Activated T-helper 1 cell treated with anti-CD3 and anti-CD28 coated beads, Interleukin-12 subunit alpha, Interleukin-12 subunit beta, Interleukin-2, Interleukin-4 antibody, amounts not matched to agents 30 ng/mL and 10 ng/mL and 1 ng/mL, durations not matched to agents 14 hours and 24 hours and 36 hours (primary cell): ENCODE measurements around the gene NFATC2. TPM values are rescaled to one million over a fixed set of nuclear protein-coding genes. Genes with fewer than 3 reads are reported as not detected.
"Not testable (repeated sequence)": the region's sequence is repeated elsewhere in the genome, so short reads cannot be mapped to it uniquely, and the experiment has no call there.

Experiments used
- DNase-seq: peaks from one replicate; pipeline ENCODE4 v3.0.0; 2021; ENCODE audit warnings: low spot score
- H3K27ac Mint-ChIP-seq: one replicate; pipeline ENCODE4 v1.8.0; 2021; ENCODE audit warnings: mild to moderate bottlenecking, mixed read lengths
- H3K27me3 Mint-ChIP-seq: one replicate; pipeline ENCODE4 v1.8.0; 2022; ENCODE audit warnings: mild to moderate bottlenecking, moderate library complexity, mixed read lengths; ENCODE audit not compliant: insufficient read depth
- H3K36me3 Mint-ChIP-seq: one replicate; pipeline ENCODE4 v1.8.0; 2021; ENCODE audit warnings: low read depth, mixed read lengths
- H3K4me1 Mint-ChIP-seq: one replicate; pipeline ENCODE4 v1.8.0; 2021; ENCODE audit warnings: low read depth, mixed read lengths
- H3K4me3 Mint-ChIP-seq: one replicate; pipeline ENCODE4 v1.8.0; 2021; ENCODE audit warnings: mild to moderate bottlenecking, moderate library complexity, mixed read lengths
- H3K9me3 Mint-ChIP-seq: one replicate; pipeline ENCODE4 v1.8.0; 2021; ENCODE audit warnings: mixed read lengths
- intact Hi-C: fragments of 100-400 bp; cut with micrococcal nuclease; formaldehyde crosslinking; loops from one replicate; pipeline ENCODE4 v1.15.1; 2024
- total RNA-seq: library from RNA; stranded (reverse); gene quantifications from 2 replicates; pipeline ENCODE4 v1.2.3, GENCODE V29; 2022

Gene NFATC2
- total RNA-seq, 1 donor from 2014 or later, result 84.0 TPM

DNA sequence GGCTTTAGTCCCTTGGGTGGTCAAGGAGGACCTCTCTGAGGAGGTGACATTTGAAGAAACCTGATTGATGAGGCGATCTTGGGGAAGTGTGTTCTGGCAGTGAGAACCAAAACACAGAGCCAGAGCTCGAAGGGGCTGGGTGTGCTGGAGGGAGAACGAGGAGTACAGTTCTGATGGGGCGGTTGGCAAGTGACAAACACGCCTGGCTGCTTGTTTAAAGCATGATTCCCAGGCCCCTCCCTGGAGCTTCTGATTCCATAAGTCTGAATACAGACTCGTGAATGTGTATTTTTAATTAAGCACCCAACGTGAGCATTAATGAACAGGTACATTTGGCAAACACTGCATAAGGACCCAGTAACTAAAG is 886 bp upstream of the NFATC2 start:
- Mint-ChIP-seq H3K4me1 (peaks cover 43% of the 10 kb centered on the region), H3K4me3 (peak overlapping the region; percentile 75), H3K9me3 (no peaks in the 10 kb centered on the region), H3K27me3 (peaks cover 22% of the 10 kb centered on the region), H3K36me3 (peaks cover 22% of the 10 kb centered on the region), H3K27ac (peak overlapping the region; percentile 71)
- no peak for DNase-seq
- intact Hi-C loops, result loop anchor here (5.0 kb wide), 1 partner anchor 174 kb away; no protein-coding TSS in a partner anchor

DNA sequence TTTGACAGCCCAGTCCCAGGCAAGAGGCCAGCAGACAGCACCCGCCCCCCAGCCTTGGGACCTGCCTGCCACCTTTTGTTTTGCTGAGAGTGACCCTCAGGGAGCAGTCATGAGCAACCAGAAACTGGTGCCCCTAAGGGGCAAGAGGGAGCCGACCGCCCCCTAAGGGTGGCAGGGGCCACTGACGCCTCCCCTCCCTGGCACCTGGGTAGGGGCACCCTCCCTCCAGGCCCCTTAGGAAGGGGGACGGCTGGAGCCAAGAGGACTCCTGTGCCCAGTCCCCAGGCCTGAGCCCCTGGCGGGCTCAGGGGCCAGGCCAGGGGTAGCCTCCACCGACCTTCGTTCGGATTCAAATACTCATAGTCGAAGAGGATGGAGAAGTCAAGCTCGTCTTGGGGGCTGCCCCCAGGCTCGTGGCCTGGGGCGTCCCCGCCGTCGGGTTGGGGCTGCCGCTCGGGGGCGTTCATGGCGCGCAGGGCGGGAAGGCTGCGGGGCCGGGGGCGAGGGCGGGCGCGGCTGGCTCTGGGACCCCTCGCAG is 417 bp downstream of the NFATC2 start:
- peak overlapping the region; percentile 100 for H3K4me3 Mint-ChIP-seq
- H3K36me3 Mint-ChIP-seq, result peaks cover 33% of the 10 kb centered on the region
- peak overlapping the region; percentile 100 for H3K27ac Mint-ChIP-seq
- peak; percentile 47 for DNase-seq
- no peaks in the 10 kb centered on the region for H3K9me3 Mint-ChIP-seq
- peaks cover 56% of the 10 kb centered on the region for H3K4me1 Mint-ChIP-seq
- intact Hi-C loops, result loop anchor here (5.0 kb wide), 1 partner anchor 175 kb away; no protein-coding TSS in a partner anchor
- peaks cover 16% of the 10 kb centered on the region for H3K27me3 Mint-ChIP-seq

DNA sequence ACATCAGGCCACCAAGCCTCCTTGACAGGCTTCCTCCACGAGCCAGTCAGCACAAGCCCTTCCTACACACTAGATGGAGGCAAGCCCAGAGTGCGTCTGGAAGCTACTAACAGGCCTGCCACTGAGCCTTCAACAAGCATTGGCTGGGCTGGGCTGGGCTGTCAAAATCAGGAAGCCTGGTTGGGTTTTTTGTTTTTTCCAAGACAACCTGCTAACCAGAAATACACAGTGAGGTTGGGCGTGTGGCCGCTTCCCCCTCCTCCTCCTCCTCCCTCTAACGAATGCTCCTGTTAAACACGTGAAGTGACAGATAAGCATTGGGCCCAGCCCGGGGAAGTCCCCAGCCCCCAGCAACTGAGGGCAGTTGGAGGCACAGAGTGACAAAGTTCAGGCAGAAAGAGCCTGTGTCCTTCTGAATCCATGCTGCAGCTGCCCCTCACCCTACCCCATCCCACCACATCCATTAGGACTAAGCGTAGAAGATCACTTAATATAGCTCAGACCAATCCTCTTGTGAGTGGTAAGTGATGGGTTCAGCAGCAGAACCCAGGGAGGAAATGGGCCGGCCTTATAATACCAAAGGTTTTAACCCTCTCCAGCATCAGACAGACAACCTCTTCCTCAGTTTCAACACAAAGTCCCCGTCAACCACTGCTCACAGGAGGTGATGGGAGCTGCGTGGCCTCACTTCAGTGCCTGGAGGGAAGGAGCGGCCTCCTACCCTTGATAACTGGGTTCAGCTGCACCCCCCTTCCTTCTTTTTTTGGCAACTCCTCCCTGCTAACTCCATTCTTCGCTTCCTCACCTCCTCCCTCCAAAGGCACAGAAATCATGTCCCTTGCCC is 1.1 kb downstream of the NFATC2 start:
- Mint-ChIP-seq H3K27ac (peak overlapping the region; percentile 100), H3K27me3 (peaks cover 9% of the 10 kb centered on the region), H3K9me3 (no peaks in the 10 kb centered on the region), H3K36me3 (peaks cover 39% of the 10 kb centered on the region), H3K4me1 (peaks cover 63% of the 10 kb centered on the region), H3K4me3 (peak overlapping the region; percentile 100)
- intact Hi-C loops, result loop anchor here (1.0 to 5.0 kb wide), 13 partner anchors 10 to 561 kb away; no protein-coding TSS in a partner anchor
- DNase-seq, result peak; percentile 86

DNA sequence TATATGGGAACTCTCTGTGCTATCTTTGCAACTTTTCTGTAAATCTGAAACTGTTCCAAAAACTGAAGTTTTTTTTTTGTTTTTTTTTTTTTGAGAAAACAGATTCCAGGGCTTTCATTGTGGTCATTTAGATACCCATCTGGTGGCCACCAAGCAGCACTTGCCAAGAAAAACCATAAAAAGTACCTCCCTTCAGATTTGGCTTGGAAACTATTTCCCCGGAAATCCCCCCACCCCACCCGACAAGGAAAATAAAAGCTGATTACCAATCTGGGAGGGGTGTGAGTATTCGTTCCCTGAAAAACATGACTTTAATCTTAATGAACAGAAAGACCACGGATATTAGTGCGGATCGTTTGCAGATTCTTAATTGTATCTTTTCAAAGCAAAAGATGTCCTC is 1.9 kb downstream of the NFATC2 start:
- DNase-seq, result no peak
- intact Hi-C loops, result loop anchor here (2.0 to 5.0 kb wide), 4 partner anchors 16 to 560 kb away; no protein-coding TSS in a partner anchor
- H3K36me3 Mint-ChIP-seq, result peaks cover 47% of the 10 kb centered on the region
- peak overlapping the region; percentile 100 for H3K4me3 Mint-ChIP-seq
- peak overlapping the region; percentile 100 for H3K27ac Mint-ChIP-seq
- H3K9me3 Mint-ChIP-seq, result no peaks in the 10 kb centered on the region
- peaks cover 8% of the 10 kb centered on the region for H3K27me3 Mint-ChIP-seq
- H3K4me1 Mint-ChIP-seq, result peaks cover 71% of the 10 kb centered on the region

DNA sequence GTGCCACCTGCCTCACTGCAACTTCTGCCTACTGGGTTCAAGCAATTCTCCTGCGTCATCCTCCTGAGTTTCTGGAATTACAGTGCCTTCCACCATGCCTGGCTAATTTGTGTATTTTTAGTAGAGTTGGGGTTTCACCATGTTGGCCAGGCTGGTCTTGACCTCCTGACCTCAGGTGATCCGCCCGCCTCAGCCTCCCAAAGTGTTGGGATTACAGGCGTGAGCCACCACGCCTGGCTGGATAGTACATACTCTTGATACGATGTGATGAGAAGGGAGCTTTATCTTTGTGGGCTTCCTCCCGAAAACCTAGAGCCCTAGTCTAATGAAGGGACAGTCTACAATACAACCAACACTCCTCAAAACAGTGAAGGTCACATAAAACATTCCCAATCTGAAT is 2.4 kb downstream of the NFATC2 start:
- peaks cover 76% of the 10 kb centered on the region for H3K4me1 Mint-ChIP-seq
- H3K36me3 Mint-ChIP-seq, result peaks cover 50% of the 10 kb centered on the region
- intact Hi-C loops, result loop anchor here (2.0 to 5.0 kb wide), 4 partner anchors 15 to 559 kb away; no protein-coding TSS in a partner anchor
- DNase-seq, H3K9me3 Mint-ChIP-seq, H3K27me3 Mint-ChIP-seq: not testable (repeated sequence)
- H3K27ac Mint-ChIP-seq, result peak overlapping the region; percentile 90
- H3K4me3 Mint-ChIP-seq, result peak overlapping the region; percentile 100

DNA sequence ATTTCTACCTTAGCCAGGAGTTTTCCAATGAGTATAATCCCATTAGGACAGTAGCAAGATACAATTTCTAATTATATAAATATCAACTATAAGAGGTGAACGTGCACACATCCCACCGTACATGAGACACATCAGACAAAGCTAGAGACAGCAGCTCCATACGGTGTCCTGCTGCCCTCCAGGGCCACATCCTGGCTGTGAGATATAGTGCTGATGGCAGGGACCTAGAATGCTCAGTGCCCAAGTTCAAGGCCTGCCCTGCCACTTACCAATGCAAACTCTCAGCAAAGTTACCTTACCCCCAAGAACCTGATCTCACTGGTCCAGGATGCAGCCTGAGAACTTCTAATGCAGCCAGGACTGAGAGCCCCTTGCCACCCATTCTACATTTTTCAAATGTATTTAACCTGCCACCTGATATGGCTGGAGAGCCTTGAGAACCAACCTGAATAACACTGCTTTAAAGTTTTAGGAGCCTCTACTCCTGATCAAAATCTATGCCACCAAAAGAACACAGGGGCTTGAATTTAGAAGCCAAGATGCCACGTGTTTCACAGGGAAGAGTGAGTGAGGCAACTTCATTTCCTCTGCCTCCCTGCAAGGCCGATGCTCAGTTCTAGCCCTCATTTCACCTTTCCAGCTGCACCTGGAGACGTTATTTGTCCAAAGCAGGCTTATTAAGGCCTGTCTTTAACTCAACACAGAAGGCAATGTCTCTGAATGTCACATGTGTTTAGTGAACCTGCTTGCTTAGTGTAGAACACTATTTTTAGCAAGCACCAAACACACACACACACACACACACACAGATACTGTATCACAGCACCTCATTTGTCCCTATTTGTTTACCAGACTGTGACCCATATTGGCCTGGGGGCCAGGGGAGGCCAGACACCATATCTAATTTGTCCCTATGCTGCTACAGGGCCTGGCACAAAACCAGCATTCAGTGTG is 6.1 kb downstream of the NFATC2 start:
- peaks cover 64% of the 10 kb centered on the region for H3K36me3 Mint-ChIP-seq
- DNase-seq, result no peak
- peaks cover 93% of the 10 kb centered on the region for H3K4me1 Mint-ChIP-seq
- peak overlapping the region; percentile 96 for H3K27ac Mint-ChIP-seq
- intact Hi-C loops, result no loop called here
- H3K9me3 Mint-ChIP-seq, result no peaks in the 10 kb centered on the region
- peak overlapping the region; percentile 43 for H3K4me3 Mint-ChIP-seq
- H3K27me3 Mint-ChIP-seq, result no peaks in the 10 kb centered on the region

DNA sequence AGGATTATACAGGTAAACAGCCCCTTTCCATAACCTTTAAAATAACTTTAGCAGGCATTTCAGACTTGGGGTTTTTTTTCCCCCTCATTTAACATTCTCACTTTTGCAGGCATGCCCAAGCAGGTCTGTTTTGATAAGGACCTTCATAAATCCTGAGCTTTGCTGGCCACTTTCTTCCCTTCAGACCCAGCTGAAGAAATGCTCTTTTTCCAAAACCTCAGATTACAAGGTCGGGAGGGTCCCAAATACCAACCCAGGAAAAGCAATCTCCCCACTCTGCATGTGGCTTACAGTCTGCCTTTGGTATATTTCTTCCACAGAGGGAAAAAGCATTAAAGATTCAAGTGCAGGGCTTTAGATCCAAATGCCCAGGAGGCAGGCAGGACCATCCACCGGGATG is 6.8 kb downstream of the NFATC2 start:
- Mint-ChIP-seq H3K27ac (peak overlapping the region; percentile 96), H3K36me3 (peaks cover 62% of the 10 kb centered on the region)

DNA sequence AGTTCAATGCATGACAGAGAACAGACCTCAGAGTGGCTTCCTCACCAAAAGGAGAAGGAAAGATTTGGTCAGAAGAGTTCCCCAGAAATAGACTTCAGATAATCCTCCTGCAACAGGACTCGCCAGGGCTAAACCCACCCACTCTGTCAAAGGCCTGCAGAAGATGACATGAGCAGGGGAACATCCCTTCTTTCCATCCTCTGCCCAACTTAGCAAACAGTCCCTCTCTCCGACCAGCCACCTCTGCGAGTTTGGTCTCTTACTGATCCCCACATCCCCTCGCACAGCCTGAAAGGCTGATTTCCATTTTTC is 7.5 kb downstream of the NFATC2 start:
- peak overlapping the region; percentile 55 for H3K4me3 Mint-ChIP-seq
- peak overlapping the region; percentile 96 for H3K27ac Mint-ChIP-seq
- H3K9me3 Mint-ChIP-seq, result no peaks in the 10 kb centered on the region
- peaks cover 93% of the 10 kb centered on the region for H3K4me1 Mint-ChIP-seq
- H3K36me3 Mint-ChIP-seq, result peaks cover 62% of the 10 kb centered on the region
- DNase-seq, result no peak
- intact Hi-C loops, result no loop called here
- H3K27me3 Mint-ChIP-seq, result no peaks in the 10 kb centered on the region

More for the DNA sequence above, 6.8 kb downstream of the NFATC2 start:
- no peak for DNase-seq
- peaks cover 93% of the 10 kb centered on the region for H3K4me1 Mint-ChIP-seq
- no peaks in the 10 kb centered on the region for H3K9me3 Mint-ChIP-seq
- H3K27me3 Mint-ChIP-seq, result no peaks in the 10 kb centered on the region
- intact Hi-C loops, result no loop called here
- peak overlapping the region; percentile 43 for H3K4me3 Mint-ChIP-seq

DNA sequence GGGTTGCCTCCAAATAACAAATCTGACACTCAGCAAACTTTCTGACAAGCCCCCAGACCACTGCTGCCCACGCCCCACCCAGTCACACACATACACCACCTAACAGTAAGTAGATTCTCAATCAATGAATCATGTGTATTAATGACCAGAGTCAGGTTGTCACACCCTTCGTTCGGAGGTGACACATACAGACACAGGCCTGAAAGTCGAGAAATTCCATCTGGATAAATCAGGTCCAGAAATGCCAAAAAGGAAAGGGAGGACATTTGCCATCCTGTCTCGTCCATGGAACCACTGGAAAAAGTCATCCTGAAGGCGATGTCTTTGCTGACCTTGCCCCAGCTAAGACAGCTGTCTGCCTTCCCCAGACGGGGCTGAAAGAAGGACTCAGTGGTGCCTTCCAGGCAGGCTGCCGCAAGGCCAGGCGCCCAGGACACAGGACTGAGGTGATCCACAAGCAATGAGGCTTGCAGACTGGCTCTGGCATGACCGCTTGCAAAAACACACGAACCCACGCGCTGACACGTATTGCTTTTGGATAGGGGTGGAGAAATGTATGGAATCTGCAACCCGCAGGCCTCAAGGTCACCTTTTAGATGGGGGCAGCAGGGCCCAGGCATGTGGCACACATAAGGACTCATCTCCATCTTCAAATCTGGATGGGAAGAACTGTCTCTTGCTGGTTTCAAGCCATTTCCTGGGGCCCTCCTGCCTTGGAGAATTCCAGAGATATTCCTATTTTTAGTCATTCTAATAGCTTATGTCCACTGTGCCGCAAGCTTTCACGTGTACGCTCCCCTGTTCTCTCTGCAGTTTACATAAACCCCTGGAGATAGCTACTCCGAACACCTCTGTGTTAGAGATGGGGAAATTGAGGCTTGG is 9.0 kb downstream of the NFATC2 start:
- peaks cover 93% of the 10 kb centered on the region for H3K4me1 Mint-ChIP-seq
- intact Hi-C loops, result no loop called here
- no peaks in the 10 kb centered on the region for H3K9me3 Mint-ChIP-seq
- H3K27ac Mint-ChIP-seq, result peak overlapping the region; percentile 79
- peaks cover 52% of the 10 kb centered on the region for H3K36me3 Mint-ChIP-seq
- DNase-seq, result no peak
- no peak overlapping the region for H3K4me3 Mint-ChIP-seq
- no peaks in the 10 kb centered on the region for H3K27me3 Mint-ChIP-seq

DNA sequence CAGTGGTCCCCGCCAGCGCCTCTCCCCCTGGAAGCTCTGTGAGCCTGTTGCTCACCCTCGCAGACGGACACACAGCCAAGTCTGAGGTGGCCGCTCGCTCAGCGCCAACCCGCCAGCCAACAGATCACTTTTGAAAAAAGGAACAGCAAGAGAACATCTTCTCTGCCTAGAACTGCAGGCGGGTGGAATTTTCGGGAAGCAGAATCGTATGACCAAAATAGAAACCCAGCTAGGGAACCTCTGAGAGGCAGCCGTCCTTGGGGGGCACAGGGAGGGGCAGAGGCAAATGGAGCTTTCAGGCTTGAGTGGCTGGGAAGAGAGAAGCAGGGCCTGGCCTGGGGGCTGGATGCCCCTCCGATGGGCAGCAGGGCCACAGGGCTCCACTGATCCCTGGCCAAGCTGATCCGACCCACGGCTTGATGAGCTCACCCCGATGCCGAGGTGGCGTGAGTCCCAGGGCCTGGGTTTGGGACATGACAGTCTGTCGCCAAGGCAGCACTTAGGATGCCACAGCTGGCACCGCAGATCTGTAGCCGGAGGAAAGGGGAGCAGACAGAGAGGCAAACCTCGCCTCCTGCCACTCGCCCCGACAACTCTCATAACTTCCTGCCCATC is 9.8 kb downstream of the NFATC2 start:
- Mint-ChIP-seq H3K27me3 (no peaks in the 10 kb centered on the region), H3K4me3 (no peak overlapping the region)
- intact Hi-C loops, result no loop called here

DNA sequence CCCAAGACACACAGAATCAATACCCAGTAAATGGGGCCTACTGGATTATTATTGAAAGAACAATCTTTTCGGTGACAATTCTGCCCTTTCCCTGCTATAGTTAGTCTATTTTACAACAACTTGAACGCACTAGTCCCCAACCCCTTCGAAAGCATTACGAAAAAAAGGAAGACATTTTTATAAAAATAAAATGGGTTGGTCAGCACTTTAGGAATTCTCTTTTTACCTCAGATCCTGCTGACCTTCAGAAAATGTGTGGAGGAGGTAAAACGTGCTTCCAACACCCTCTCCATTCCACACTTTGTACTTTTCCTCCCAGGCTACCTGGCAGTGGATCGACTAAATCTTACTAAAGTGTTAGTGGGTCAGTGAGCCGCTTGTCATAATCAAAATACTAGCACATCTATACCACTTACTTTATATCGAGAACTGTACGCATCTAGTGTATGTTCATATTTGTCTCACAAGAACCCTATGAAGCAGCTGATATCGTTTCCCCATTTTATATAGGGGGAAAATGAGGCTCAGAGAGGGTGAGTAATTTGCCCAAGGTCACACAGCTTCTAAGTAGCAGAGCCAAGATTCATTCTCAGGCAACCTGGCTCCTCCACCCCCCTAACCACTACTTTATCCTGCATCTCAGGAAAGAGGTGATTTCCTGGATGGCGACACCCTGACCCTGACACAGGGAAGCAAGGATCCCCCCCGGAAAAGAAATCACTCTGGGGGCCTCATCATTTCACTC is 10.6 kb downstream of the NFATC2 start:
- H3K4me3 Mint-ChIP-seq, result peak overlapping the region; percentile 84
- H3K27ac Mint-ChIP-seq, result peak overlapping the region; percentile 99
- intact Hi-C loops, result loop anchor here (1.0 to 2.0 kb wide), 7 partner anchors 9 to 132 kb away; no protein-coding TSS in a partner anchor
- no peaks in the 10 kb centered on the region for H3K27me3 Mint-ChIP-seq
- no peak for DNase-seq
- H3K36me3 Mint-ChIP-seq, result peaks cover 50% of the 10 kb centered on the region
- H3K4me1 Mint-ChIP-seq, result peaks cover 93% of the 10 kb centered on the region
- H3K9me3 Mint-ChIP-seq, result no peaks in the 10 kb centered on the region

More for the DNA sequence above, 9.8 kb downstream of the NFATC2 start:
- Mint-ChIP-seq H3K4me1 (peaks cover 93% of the 10 kb centered on the region), H3K36me3 (peaks cover 49% of the 10 kb centered on the region), H3K27ac (peak overlapping the region; percentile 79), H3K9me3 (no peaks in the 10 kb centered on the region)
- no peak for DNase-seq
